Fibroblast of peridontal ligament (primary cell): ENCODE data around the gene BST2.

Source experiments
- DNase-seq: peaks from one replicate; pipeline ENCODE4 v3.0.0-alpha.2; 2010; ENCODE audit errors: extremely low read depth

BST2 gene, protein sequence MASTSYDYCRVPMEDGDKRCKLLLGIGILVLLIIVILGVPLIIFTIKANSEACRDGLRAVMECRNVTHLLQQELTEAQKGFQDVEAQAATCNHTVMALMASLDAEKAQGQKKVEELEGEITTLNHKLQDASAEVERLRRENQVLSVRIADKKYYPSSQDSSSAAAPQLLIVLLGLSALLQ

GRCh38 chr19:17405250-17406045 lies at the start of gene BST2:
BST2 (minus strand) TSS chr19:17405630; CDS start chr19:17405575, 55 bp downstream.
- DNase-seq, result no peak

- DNase-seq, result no peak
These were observed 49.2 kb upstream of the BST2 start for GRCh38 chr19:17454576-17455071.

GRCh38 chr19:17451820-17452219 lies 46.4 kb upstream of the BST2 start:
- DNase-seq, result no peak

- no peak for DNase-seq
These were observed 45.0 kb upstream of the BST2 start for GRCh38 chr19:17450264-17451075.

DNA sequence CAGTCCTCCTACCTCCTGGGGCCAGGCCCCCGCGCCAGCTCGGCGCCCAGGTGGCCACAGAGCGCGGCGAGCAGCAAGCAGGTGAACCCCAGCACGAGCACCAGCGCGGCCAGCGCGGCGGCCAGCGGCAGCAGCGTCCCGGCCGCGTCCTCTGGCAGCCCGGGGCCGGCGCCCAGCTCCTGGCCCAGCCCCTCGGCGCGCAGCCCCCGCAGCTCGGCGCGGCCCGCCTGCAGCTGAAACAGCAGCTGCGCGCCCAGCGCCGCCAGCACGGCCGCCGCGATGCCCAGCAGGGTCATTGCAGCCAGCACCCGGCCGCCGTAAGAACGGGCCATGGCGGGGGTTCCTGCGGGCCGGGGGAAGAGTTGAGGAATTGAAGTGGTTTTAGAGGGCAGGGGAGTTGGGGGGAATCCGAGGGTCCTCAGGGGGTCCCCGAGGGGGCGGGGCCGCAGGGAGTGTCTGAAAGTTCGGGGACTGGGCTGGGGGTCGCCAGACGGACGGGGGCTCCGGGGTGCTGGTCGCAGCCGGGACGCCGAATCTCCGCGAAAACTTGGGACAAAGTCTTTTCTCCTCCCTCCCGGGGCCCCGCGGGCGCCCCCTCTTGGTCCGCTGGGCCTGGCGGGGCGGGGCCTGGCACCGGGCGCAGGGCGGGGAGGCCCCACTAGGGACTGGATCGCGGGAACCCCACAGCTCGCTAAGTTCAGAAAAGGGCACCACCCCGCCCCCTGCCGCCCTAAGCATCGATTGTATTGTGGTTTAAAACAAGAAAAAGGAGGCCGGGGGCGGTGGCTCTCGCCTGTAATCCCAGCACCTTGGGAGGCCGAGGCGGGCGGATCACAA lies 42.9 kb upstream of the BST2 start, which contains the start of gene TMEM221:
Gene TMEM221 (minus strand): TSS at position 538 of the 837 bp plus-strand sequence. CDS start 206 bp downstream, at position 332.
- DNase-seq, result no peak

GRCh38 chr19:17447704-17448130 lies 42.3 kb upstream of the BST2 start:
- no peak for DNase-seq

DNA sequence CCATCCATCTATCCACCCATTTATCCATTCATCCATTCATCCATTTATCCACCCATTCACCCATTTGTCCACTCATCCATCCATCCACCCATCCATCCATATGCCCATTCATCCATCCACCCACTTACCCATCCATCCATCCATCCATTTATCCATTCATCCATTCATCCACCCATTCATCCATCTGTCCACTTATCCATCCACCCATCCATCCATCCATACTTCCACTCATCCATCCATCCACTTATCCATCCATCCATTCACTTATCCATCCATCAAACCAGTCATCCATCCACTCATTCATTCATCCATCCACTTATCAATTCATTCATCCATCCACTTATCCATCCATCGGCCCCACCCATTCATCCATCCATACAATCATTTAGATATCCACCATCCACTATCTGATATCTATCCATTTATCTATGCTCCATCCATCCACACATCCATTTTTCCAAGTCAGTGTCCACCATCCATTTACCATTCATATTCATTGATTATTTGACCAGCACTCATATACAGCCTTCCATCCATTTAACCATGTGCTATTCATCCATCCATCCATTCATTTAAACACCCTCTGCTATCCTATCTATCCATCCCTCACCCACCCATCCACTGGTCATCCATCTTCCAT lies 40.2 kb upstream of the BST2 start:
- DNase-seq, result no peak

GRCh38 chr19:17441241-17442021 lies 36.0 kb upstream of the BST2 start:
- DNase-seq, result peak; percentile 20

GRCh38 chr19:17436874-17437267 lies 31.4 kb upstream of the BST2 start:
- DNase-seq, result no peak

DNA sequence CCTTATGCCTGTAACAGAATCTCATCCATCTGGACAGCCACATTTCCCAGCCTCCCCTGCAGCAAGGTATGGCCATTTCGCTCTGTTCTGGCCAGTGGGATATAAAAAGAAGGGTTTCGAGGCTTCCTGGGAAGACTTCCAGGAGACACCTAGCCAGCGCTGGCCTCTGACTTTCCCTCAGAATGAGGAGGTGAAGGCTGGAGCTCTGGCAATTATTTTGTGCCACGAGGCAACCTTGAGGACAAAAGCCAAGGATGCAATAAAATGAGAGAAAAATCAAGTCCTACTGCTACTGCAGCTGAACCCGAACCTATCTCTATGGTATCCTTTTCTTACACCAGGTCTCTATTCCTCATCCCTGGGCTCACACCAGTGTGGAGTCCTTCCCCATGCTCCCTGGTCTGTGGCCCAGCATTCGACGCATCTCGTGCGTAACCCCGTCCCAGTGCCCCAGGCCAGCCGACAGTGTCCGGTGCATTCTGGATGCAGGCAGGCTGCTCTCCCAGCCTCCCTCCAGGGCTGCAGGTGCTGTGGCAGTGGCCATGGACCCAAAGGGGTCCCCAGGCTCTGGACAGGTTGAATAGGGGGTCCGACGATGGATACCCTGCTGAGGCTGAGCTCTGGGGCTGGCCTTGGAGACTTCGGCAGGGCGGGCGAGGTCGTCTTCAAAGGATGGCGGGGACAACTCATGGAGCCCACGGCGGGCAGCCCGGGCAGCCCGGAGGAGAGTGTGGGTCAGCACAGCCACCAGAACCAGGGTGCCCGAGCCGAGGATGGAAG lies 30.9 kb upstream of the BST2 start:
- no peak for DNase-seq

GRCh38 chr19:17435218-17435617 lies 29.8 kb upstream of the BST2 start:
- DNase-seq, result no peak

GRCh38 chr19:17431417-17431816 lies 26.0 kb upstream of the BST2 start:
- DNase-seq, result no peak

- DNase-seq, result no peak
These were observed 24.2 kb upstream of the BST2 start for GRCh38 chr19:17429641-17430113.

GRCh38 chr19:17424743-17425365 lies 19.4 kb upstream of the BST2 start:
- DNase-seq, result no peak

GRCh38 chr19:17423429-17424208 lies 18.2 kb upstream of the BST2 start:
- no peak for DNase-seq

GRCh38 chr19:17421942-17422341 lies 16.5 kb upstream of the BST2 start:
- DNase-seq, result no peak

- DNase-seq, result no peak
These were observed 15.1 kb upstream of the BST2 start for GRCh38 chr19:17420475-17420924.
